NCI-H460 (cell line): ENCODE data around the gene SORBS2. TPM values are rescaled to one million over a fixed set of nuclear protein-coding genes. Genes with fewer than 3 reads are reported as not detected.
A peak's percentile ranks its signal among the peaks of the same experiment; 100 is the strongest.

Source experiments
- DNase-seq: peaks from one replicate; pipeline ENCODE4 v3.0.0-alpha.2; 2016; ENCODE audit warnings: low read depth; ENCODE audit errors: extremely low read depth
- total RNA-seq: library from RNA; depleted of rRNA; stranded (reverse); fragments of >200 nt; shearing (Covaris generic); gene quantifications from 2 replicates; pipeline ENCODE4 v1.2.3, GENCODE V29; 2014

SORBS2 gene
- total RNA-seq, 1 experiment from 2014 or later: 23.8 TPM

DNA sequence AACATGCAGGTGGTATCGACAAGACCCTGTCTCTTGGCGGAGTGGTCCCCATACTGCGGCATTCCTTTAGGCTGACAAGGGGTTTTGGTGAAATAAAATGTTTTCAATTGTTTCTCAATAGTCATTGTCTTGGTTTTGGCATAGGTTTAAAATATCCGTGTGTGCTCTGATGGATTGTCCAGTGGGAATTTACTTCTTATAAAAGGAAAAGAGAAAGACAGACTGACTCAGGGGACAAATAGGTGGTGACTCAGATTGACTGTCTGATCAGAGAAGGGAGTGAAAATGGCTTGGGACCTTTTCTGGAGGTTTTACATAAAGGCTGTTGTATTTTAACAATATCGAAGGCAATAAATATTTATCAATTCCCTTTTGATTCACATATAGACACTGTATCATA lies 129.8 kb downstream of the SORBS2 start:
- no peak for DNase-seq

GRCh38 chr4:185681604-185682003 lies 130.4 kb downstream of the SORBS2 start:
- no peak for DNase-seq

GRCh38 chr4:185680617-185681016 lies 131.4 kb downstream of the SORBS2 start:
- DNase-seq: no peak

DNA sequence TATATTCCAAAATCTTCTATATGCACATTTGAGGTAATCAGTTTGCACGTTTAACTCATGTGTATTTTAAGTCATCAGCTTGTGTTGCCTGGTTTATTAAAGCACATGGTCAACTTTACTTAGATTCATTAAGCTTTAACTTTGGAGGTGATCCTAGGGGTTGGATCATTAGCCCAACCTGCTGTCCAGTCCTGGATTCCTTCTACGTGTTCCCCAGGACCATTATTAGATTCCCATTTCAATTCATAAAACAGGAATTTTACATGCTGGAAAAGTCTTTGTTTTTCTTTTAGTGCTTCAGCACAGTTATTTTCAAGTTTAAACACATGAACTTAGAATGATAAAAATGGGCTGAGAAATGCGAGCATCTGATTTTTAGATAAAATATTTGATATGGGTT lies 132.5 kb downstream of the SORBS2 start:
- no peak for DNase-seq

- DNase-seq: no peak
Observed at GRCh38 chr4:185677637-185678314, 134.2 kb downstream of the SORBS2 start.

- DNase-seq: no peak
Observed at GRCh38 chr4:185672618-185673017, 139.4 kb downstream of the SORBS2 start.

GRCh38 chr4:185672151-185672550 lies 139.8 kb downstream of the SORBS2 start:
- DNase-seq: no peak

DNA sequence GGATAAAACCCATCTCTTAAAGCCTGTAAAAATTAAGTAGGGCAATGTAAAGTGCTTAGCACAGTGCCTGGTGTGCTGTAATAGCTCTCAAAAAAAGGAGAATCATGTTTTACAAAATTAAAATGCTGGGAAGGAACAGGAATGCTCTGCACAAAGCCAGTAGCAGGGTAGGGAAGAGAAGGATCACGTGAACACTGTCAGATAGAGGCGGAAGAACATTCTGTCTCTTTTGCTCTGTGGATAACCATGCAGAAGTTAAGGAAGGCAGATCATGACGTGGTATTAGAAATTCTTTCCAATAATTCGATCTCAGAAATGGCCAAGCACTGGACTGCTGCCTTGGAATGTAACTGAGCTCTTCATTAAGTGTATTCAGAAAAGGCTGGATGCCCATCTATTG lies 140.5 kb downstream of the SORBS2 start:
- DNase-seq: no peak

GRCh38 chr4:185671066-185671465 lies 140.9 kb downstream of the SORBS2 start:
- DNase-seq: no peak

DNA sequence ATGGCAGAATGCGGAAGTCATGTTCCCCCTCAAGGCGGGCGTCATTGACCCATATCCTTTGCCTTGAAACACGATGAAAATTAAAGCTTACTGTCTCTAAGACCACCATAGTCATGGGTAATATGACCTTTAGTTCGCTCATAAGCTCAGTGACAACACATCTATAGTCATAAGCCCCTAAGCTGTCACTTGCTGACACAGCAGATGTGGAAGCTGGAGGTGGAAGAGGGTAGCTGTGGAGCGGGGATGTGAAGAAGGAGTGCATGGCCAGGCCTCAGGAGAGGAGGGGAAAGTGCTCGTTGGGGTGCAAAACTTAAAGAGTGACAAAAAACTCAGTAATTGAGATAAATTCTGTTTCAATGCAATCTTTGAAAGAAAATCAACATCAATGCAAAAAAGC lies 142.7 kb downstream of the SORBS2 start:
- DNase-seq: no peak

GRCh38 chr4:185666156-185666555 lies 145.8 kb downstream of the SORBS2 start:
- no peak for DNase-seq

GRCh38 chr4:185665655-185666054 lies 146.3 kb downstream of the SORBS2 start:
- no peak for DNase-seq

DNA sequence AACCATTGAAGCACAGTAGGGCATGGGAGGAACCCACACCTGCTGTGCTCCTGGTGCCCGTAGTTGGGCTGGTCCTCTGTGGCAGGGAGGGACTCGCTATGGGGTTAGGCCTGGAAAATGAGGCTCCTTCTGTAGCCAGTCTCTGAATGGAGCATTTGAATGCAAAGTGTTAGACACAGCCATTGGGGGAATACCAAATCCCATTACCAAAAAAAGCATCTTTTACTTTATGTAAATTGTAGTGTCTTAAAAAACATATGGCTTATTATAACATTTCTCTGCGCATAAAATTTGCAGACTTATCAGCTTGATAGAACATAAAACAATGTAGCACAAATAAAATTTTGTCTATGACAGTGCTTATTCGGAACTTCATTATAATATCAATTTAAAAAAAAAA lies 147.5 kb downstream of the SORBS2 start:
- no peak for DNase-seq

- DNase-seq: no peak
Observed at GRCh38 chr4:185662030-185662778, 149.8 kb downstream of the SORBS2 start.

DNA sequence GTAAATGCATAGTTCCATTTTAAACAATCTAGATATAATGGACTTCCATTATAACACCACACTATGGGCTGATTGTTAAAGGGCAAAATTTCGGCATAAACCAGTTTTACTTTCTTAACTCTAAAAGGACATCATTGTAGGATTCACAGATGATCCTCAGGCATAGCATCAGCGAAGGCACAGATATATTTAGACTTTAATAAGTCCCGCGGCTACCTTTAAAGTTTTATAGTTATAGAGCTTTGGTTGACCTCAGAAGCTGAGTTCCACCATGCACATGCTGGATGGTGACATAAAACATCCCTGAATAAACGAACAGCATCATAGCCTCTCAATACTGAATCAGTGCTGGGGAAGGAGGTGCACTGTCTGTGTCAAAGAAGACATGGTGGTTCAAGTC lies 151.7 kb downstream of the SORBS2 start:
- no peak for DNase-seq

GRCh38 chr4:185657699-185658098 lies 154.3 kb downstream of the SORBS2 start:
- DNase-seq: no peak

DNA sequence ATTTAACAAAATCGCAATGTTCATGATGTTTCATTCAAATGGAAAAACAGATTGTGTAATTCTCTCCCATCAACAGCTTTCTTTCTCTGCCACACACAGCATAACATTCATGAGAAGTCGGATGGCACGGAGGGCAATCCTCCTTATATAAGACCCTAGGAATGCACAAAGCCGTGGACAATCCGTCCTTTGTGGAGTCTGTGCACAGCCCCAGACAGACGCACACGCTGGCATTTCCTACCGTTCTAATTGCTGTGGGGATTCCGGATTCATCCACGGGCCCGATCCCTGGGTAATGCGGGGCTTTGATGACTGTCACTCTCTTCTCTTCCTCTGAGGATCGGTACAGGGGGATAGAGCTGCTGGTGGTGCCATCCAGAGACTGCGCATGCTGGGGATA lies 154.8 kb downstream of the SORBS2 start:
- no peak for DNase-seq

DNA sequence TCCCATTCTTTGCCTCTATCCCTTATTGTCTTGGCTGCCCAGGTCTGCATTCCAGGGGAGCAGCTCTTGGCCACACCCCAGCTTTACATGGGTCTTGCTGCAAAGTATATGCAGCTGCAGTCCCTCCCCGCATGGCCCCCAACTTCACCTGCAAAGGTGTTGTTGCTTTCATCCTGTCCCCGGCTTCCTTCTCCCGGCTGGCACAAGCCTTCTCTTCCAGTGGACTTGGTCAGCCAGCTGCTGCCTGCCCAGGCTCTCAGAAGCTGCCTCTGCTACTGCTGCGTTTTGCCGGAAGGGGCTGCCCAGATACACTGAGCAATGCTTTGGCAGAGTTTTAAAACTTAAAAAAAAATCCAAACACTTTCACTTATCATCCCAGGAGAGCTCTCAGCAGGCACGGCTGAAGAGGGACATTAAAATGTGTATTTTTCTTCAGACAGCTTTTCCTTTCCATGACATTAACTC lies 155.5 kb downstream of the SORBS2 start:
- DNase-seq: no peak

- no peak for DNase-seq
Observed at GRCh38 chr4:185654965-185655554, 156.9 kb downstream of the SORBS2 start.

DNA sequence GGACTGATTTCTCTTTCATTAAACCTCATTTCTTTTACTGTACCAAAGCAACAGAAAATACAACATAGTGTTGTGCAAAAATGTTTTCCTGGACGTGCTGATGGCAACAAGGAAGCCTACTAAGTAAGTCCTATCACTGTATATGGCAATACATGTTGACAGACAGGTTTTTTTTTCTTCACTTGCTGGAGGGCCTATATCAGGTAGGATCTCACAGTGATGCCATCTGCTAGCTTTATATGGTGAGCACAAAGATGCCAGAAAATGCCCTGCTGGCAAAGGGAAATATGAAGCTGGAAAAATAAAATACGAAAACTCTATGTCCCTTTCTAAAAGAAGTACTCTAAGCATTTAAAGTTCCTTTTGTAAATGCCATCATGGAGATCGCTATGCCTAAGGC lies 157.7 kb downstream of the SORBS2 start:
- no peak for DNase-seq

DNA sequence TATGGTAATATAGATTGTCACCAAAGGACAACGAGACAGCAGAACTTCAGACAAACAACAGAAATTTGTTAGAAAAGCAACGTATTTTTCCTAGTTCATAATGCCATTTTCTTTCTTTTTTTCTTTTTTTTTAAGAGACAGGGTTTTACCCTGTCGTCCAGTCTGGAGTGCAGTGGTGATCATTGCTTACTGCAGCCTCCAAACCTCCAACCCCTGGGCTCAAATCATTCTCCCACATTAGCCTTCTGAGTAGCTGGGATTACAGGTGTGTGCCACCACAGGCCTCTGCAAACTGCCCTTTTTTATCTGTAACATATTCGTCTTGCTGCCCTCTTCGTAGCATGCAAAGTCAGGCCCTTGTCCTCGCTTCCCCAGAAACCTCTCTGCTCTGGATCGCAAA lies 160.1 kb downstream of the SORBS2 start:
- DNase-seq: no peak

DNA sequence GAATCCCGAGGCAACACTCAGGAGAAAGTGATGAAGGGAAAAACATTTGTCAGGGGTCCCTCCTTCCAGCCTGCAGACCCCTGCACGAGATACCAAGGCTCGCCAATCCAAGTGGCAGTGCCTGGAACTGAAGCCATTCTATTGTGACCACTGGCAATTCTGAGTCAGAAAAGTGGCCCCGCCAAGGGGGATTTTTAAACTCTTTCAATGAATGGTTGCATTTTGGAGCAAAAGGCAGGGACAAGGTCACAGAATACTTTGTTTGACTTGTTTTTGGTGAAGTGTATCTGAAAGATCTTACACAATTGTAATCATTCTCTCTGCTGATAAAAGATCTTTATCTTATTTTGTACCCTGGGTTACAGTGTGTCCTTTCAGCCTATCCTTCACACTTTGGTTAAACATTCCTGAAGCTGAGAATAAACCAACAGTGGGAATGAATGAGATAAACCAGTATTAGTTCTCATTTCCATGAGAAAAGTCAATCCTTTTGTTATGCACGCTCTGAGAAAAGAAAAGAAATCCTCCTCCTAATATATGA lies 160.8 kb downstream of the SORBS2 start:
- peak; percentile 43 for DNase-seq
